Measurements from ENCODE around the gene PPP2R2B. TPM values are rescaled to one million over a fixed set of nuclear protein-coding genes. Genes with fewer than 3 reads are reported as not detected.
A peak's percentile ranks its signal among the peaks of the same experiment; 100 is the strongest.
"Not testable (repeated sequence)": the region's sequence is repeated elsewhere in the genome, so short reads cannot be mapped to it uniquely, and the experiment has no call there.

The PPP2R2B gene
- total RNA-seq, 1 donor from 2014 or later = 0.35 TPM

- H3K9me3 Mint-ChIP-seq (ENCODE audit: low read depth) = no peaks in the 10 kb centered on the region
- peaks cover 18% of the 10 kb centered on the region for H3K4me1 Mint-ChIP-seq (ENCODE audit: low read depth)
- TF ChIP-seq, protein P1, sequence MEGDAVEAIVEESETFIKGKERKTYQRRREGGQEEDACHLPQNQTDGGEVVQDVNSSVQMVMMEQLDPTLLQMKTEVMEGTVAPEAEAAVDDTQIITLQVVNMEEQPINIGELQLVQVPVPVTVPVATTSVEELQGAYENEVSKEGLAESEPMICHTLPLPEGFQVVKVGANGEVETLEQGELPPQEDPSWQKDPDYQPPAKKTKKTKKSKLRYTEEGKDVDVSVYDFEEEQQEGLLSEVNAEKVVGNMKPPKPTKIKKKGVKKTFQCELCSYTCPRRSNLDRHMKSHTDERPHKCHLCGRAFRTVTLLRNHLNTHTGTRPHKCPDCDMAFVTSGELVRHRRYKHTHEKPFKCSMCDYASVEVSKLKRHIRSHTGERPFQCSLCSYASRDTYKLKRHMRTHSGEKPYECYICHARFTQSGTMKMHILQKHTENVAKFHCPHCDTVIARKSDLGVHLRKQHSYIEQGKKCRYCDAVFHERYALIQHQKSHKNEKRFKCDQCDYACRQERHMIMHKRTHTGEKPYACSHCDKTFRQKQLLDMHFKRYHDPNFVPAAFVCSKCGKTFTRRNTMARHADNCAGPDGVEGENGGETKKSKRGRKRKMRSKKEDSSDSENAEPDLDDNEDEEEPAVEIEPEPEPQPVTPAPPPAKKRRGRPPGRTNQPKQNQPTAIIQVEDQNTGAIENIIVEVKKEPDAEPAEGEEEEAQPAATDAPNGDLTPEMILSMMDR (IDR thresholded peaks at IDR 0.05) = no peak
- no peaks in the 10 kb centered on the region for H3K36me3 Mint-ChIP-seq (ENCODE audit: low read depth)
- DNase-seq (ENCODE audit: low spot score) = no peak
- H3K27ac Mint-ChIP-seq (ENCODE audit: unreplicated experiment) = no peak overlapping the region
- no peaks in the 10 kb centered on the region for H3K27me3 Mint-ChIP-seq (ENCODE audit: low read depth)
- no peak overlapping the region for H3K4me3 Mint-ChIP-seq (ENCODE audit: unreplicated experiment)
Measured at GRCh38 chr5:146562461-146562860, 316.1 kb downstream of the PPP2R2B start.

- Mint-ChIP-seq H3K27me3 (ENCODE audit: low read depth) (no peaks in the 10 kb centered on the region), H3K4me3 (ENCODE audit: unreplicated experiment) (no peak overlapping the region), H3K9me3 (ENCODE audit: low read depth) (no peaks in the 10 kb centered on the region), H3K27ac (ENCODE audit: unreplicated experiment) (no peak overlapping the region), H3K36me3 (ENCODE audit: low read depth) (no peaks in the 10 kb centered on the region), H3K4me1 (ENCODE audit: low read depth) (peaks cover 18% of the 10 kb centered on the region)
- no peak for DNase-seq (ENCODE audit: low spot score)
- TF ChIP-seq, protein P1 (IDR thresholded peaks at IDR 0.05) = no peak
Measured at GRCh38 chr5:146561711-146562110, 316.8 kb downstream of the PPP2R2B start.

GRCh38 chr5:146560205-146560812, 318.2 kb downstream of the PPP2R2B start:
- no peak overlapping the region for H3K4me3 Mint-ChIP-seq (ENCODE audit: unreplicated experiment)
- no peaks in the 10 kb centered on the region for H3K27me3 Mint-ChIP-seq (ENCODE audit: low read depth)
- H3K36me3 Mint-ChIP-seq (ENCODE audit: low read depth) = peaks cover 1% of the 10 kb centered on the region
- TF ChIP-seq, protein P1 (IDR thresholded peaks at IDR 0.05) = no peak
- DNase-seq (ENCODE audit: low spot score) = no peak
- peaks cover 14% of the 10 kb centered on the region for H3K4me1 Mint-ChIP-seq (ENCODE audit: low read depth)
- H3K9me3 Mint-ChIP-seq (ENCODE audit: low read depth) = peaks cover 5% of the 10 kb centered on the region
- peak overlapping the region; percentile 4 for H3K27ac Mint-ChIP-seq (ENCODE audit: unreplicated experiment)

GRCh38 chr5:146556884-146557283, 321.7 kb downstream of the PPP2R2B start:
- H3K36me3 Mint-ChIP-seq (ENCODE audit: low read depth); H3K4me3 Mint-ChIP-seq (ENCODE audit: unreplicated experiment); H3K9me3 Mint-ChIP-seq (ENCODE audit: low read depth); DNase-seq (ENCODE audit: low spot score); H3K27ac Mint-ChIP-seq (ENCODE audit: unreplicated experiment); H3K27me3 Mint-ChIP-seq (ENCODE audit: low read depth): not testable (repeated sequence)
- peaks cover 14% of the 10 kb centered on the region for H3K4me1 Mint-ChIP-seq (ENCODE audit: low read depth)

DNA sequence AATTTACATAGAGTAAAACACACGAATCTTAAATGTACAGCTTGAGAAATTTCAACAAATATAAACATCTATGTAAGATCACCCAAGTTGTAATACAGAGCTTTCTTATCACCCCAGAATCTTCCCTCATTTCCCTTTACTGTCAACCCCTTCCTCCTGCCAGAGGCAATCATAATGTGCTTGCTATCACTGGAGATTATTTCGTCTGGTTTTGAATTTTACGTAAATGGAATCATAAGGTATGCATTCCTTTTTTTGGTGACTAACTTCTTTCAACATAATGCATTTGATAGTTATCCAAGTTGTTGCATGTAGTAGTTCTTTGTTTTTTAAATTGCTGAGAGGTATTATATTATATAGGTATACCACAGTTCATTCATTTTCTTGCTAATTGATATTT, 325.1 kb downstream of the PPP2R2B start:
- TF ChIP-seq, protein P1 (IDR thresholded peaks at IDR 0.05) = no peak
- H3K27ac Mint-ChIP-seq (ENCODE audit: unreplicated experiment) = no peak overlapping the region
- H3K9me3 Mint-ChIP-seq (ENCODE audit: low read depth) = peaks cover 5% of the 10 kb centered on the region
- DNase-seq (ENCODE audit: low spot score) = no peak
- peaks cover 28% of the 10 kb centered on the region for H3K27me3 Mint-ChIP-seq (ENCODE audit: low read depth)
- no peak overlapping the region for H3K4me3 Mint-ChIP-seq (ENCODE audit: unreplicated experiment)
- peaks cover 1% of the 10 kb centered on the region for H3K36me3 Mint-ChIP-seq (ENCODE audit: low read depth)
- H3K4me1 Mint-ChIP-seq (ENCODE audit: low read depth) = no peaks in the 10 kb centered on the region

DNA sequence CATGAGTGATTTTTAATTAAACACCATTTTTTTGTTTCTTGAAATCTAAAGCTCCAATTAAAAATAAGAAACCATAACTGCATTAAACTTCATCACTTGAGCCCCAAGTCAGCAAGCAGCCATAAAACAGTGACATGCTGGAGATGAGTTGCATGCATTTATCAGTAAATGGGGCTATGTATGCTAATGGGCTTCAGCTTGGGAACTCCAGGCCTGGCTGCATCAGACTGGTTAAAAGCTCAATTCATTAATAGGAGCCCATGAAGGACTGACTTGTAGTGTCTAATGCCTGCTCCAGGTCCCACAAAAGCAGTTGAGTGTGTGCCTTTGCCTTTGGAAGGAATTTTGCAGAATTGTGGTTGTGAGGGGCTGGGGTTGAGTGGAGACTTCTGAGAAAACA, 328.9 kb downstream of the PPP2R2B start:
- TF ChIP-seq, protein P1 (IDR thresholded peaks at IDR 0.05) = no peak
- Mint-ChIP-seq H3K4me3 (ENCODE audit: unreplicated experiment) (no peak overlapping the region), H3K9me3 (ENCODE audit: low read depth) (no peaks in the 10 kb centered on the region), H3K27me3 (ENCODE audit: low read depth) (peaks cover 35% of the 10 kb centered on the region), H3K36me3 (ENCODE audit: low read depth) (no peaks in the 10 kb centered on the region), H3K27ac (ENCODE audit: unreplicated experiment) (no peak overlapping the region), H3K4me1 (ENCODE audit: low read depth) (no peaks in the 10 kb centered on the region)
- no peak for DNase-seq (ENCODE audit: low spot score)
